Stimulated activated CD8-positive, alpha-beta memory T cell treated with anti-CD3 and anti-CD28 coated beads, Interleukin-7, amount 100 ng/mL, for 4 hours (primary cell): ENCODE data around the gene CBLN3.

Source experiments
- DNase-seq, 2 donors: peaks; one replicate each; pipeline ENCODE4 v3.0.0-alpha.2; 2020; ENCODE audit warnings: low read depth in 2 of 2

The CBLN3 gene

DNA sequence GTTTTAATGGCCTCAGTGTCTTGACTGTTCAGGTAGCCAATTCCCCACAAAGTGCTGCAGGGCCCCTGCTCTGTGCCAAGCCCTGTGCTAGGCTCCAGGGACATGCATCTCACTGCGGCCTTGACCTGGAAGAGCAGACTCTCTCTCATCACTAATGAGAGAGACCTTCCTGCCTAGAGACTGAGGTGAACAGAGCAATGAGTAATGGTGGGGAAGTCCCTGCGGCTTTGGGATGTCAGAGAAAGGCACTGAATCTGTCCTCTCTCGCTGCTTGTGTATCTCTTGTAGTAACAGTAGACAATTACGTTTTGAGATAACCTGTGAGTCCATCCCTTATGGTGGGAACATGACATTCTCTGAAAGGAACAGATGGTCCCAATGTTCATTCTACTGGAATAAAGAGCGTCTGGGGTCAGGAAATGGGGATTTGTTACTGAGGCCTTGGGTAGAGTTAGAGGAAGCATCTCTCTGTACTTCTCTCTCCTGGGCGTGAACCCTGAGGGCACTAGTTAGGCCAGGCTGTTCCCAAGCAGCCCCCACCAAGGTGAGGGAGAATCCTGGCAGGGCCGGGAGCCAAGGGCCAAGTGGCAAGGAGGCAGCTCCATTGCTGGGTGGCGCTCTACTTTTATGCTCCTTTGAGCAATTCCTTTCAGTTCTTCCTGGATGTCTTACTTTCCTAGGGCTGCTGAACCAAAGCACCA, 48.0 kb downstream of the CBLN3 start:
- no peak for DNase-seq

- DNase-seq: no peak
Measured at GRCh38 chr14:24379907-24380730, 49.3 kb downstream of the CBLN3 start.

- DNase-seq: no peak
Measured at GRCh38 chr14:24378981-24379906, 50.2 kb downstream of the CBLN3 start.

DNA sequence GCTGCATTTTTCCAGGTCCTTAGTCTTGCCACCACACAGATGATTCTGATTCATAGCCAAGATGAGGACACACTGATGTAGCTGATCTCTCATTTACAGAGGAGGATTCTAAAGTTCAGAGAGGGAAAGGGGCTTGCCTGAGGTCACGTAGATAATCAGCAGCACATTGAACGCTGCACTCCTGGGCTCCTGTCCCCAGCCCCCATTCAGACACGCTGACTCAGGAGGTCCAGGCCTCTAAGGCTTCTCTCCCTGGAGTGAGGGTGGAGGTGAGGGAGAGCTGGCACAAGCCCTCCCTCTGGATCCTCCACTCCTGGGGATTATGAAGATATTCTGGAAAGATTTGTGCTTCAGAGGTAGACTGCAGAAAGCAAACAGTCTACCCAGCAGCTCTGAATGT, 51.1 kb downstream of the CBLN3 start:
- no peak for DNase-seq

GRCh38 chr14:24377657-24378056, 51.8 kb downstream of the CBLN3 start:
- no peak for DNase-seq

GRCh38 chr14:24377126-24377525, 52.3 kb downstream of the CBLN3 start:
- DNase-seq: no peak
